Ecto neural progenitor cell (in vitro differentiated cells): ENCODE measurements around the gene NRROS.
"Not testable (repeated sequence)": the region's sequence is repeated elsewhere in the genome, so short reads cannot be mapped to it uniquely, and the experiment has no call there.

ENCODE experiments used
- DNase-seq: peaks from one replicate; pipeline ENCODE4 v3.0.0-alpha.2; 2018; ENCODE audit warnings: low spot score

The NRROS gene

DNA sequence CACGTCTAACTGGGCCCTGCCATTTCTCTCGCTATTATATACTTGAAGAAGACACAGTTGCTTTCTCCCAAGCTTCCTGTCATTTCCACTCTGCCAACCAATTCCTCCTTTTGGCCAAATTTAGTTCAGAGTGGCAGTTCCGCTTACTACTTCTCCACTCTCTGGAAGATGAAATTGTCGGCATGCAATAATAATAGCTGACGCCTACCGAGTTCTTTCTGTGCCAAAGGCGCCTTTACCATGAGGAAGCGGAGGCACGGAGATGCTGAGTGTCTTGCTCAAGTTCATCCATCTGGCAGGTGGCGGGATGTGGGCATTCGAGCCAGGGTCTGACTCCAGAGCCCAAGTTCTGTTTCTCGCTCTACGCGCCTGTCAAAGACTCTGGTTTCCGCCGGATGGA is 14.6 kb upstream of the NRROS start:
- DNase-seq = no peak

DNA sequence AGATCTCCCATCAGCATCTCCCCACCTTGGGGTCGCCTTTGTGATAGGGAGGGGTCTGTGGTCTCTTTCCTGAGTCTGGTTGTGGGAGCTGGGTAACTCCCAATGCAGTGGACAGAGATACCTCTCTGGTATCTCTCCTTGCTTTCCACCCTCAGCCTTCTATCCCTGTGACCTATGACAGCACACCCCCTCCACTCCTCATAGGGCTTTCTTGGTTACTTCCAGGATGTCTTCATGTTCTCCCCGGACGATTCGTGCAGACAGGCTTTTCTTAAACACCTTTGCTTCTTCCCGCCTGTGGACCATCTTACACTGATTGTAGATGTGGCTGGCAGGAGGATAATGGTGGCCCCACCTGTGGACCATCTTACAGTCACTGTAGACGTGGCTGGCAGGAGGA is 14.2 kb upstream of the NRROS start:
- DNase-seq = no peak

DNA sequence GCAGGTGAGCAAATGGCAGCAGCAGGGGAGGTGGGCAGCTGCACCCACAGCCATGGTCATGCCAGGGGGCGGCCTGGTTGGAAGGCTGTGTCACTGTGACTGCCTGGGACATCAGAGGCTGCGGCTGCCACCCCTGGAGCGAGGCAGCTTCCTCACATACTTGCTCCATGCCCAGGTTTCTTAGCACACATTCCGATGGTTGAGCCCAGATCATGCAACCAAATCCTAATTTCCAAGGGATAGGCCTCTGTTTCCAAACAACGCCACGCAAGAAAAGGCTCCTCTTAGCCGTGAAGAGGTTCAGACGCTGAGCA is 11.6 kb upstream of the NRROS start:
- no peak for DNase-seq

DNA sequence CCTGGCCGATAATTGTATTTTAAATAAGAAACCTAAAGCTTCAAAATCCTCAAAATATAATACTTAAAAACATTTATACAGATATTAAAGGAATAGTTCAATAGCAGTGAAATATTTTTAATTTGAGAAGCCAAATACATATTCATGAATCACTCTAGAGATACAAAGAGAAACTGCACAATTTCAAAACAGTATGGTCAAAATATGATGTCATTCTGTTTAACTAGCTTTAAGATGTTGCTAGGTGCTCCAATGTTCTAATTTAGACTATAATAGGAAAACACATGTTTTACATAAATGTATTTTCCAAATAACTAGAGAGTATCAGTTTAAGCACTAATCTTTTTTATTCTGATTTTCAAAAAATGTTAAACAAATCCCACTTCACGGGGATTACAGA is 10.3 kb upstream of the NRROS start:
- no peak for DNase-seq

DNA sequence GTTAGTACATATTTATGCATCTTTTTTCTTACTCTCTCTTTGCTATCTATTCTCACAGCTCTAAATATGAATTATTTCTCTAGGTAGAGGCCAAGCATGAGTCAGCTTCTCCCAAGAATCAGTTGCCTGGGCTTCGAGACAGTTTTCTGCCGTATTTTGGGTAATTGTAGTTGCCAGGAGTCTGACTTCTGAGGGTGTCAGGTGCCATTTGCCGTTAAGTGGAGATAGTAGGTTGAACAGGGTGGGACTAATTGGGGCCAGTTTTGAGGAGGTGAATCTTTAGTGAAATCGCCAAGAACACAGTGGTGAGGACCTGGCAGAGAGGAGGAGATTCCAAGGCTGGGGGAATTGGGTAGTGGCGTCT is 7.8 kb upstream of the NRROS start:
- no peak for DNase-seq

DNA sequence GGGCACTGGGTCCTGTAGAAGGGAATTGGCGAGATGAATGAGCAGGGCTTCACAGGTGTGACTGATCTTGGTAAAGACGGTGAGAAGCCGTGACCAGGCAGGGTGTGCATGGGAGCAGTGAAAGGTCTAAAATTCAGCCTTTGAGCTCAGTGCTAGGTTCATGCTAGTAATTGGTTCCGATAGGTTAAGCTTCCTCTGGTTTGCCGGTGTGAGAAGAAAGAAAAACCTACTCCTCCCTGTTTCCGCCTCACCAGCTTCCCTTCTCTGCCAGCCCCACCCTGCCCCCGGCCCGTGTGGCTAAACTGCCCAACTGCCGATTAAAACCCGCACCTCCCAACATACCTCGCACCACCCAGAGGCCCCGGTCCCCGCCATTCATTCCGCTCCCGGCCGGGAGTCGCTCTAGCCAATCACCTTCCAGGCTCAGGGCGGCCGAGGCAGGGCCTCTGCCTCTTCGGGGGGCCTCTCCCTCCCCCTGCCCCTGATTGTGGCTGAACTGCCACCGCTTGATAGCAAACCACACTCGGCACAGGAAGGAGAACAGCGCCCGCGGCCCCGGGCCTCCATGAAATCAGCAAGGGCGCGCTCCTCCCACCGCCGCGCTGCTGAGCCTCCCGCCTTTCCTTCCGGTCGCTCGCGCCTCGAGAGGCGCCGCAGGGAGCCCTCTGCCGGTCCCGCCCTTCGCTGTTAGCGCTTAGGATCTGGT is 7.3 kb upstream of the NRROS start:
- peak; percentile 95 for DNase-seq

DNA sequence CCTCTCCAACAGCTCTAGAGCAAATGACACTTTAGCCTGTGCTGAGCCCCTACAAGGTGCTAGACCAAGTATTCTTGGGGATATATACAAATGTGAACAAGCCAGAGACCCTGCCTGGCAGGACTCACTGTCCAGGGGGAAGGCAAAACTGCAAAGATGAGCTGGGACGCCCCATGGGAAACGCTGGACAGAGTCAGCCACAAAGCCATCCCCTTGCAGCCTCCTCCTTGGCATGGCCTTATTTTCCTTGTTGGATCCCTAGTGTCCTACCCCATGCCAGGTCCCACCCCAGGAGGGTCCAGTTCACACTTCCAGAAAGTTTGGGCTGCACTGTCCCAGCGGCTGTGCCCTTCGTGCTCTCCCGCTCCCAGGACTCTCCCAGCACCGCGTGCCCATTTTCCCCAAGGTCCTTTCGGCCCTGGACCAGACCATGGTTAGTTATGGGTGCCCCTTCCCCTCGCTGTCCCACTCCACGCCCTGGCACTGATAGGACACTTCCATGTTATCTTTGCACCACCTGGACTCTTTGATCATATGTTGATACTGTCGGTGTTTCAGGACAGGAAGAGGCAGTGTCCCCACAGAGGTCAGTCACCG is 5.8 kb upstream of the NRROS start:
- DNase-seq = no peak

DNA sequence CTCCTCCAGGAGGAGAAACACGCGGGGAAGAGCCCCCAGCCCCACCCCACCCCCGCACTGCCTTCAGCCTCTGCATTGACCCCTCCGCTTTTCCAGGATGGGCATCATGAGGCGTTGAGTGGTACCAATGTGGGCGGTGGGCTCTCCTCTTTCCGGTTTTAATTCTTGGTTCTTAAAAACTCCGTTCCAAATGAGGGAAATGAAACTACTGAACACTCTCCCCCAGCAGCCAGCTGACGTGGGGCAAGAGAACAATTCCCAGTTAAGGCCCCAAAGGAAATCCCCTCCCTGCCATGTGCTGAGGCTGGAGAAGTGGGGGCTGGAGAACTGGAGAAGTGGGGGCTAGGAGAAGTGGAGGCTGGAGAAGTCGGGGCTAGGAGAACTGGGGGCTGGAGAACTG is 5.3 kb upstream of the NRROS start:
- no peak for DNase-seq

DNA sequence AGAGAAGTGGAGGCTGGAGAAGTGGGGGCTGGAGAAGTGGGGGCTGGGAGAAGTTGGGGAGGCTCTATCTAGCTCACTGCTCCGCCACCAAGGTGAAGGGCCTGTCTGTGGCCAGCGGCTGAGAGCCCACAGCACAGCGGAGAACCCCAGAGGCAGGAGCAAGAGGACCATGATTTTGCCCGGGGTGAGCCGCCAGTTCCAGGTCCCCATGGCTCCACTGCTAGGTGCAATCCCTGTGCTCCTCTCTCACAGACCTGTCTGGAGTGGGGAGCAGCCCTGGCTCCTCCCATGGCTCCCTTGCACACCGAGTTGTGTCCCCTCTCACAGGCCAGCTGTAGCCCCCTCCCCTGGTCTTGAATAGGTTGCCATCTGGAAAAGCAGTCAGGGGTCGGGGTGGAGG is 4.7 kb upstream of the NRROS start:
- DNase-seq = no peak

DNA sequence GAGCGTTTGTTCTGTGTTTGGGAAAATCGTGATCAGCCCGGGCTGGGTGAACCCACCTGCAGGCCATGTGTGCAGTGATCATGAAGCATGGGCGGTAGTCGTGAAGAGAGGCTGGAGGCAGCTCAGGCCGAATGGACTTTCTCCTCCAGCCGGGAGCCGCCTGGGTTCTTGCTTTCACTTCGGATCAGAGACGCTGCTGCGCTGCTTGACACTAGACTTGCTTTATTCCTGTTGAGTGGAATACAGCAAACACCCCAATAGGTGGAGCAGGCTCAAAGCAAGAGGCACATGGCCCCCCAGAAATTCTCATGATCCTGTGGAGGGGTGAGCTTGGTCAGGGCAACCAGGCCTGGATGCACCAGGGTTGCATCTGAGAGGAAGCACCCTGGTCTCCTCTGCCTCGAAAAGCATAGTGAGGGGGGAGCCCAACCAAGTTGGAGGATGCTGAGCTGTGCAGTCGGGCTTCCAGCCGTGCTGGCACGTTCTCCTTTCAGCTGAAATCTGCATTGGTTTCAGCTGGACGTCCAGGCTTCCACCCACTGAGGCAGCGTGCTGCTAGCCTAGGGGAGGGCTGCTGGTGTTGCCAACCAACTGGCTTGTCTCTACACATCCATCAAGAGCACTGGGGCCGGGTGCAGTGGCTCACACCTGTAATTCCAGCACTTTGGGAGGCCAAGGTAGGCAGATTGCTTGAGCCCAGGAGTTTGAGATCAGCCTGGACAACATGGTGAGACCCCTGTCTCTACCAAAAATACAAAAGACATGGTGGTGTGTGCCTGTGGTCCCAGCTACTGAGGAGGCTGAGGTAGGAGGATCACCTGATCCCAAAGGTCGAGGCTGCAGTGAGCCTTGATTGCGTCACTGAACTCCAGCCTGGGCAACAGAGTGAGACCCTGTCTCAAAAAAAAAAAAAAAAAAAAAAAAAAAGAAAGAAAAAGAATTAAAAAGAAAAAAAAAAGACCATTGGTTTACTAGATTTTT is 2.8 kb upstream of the NRROS start:
- DNase-seq = no peak

DNA sequence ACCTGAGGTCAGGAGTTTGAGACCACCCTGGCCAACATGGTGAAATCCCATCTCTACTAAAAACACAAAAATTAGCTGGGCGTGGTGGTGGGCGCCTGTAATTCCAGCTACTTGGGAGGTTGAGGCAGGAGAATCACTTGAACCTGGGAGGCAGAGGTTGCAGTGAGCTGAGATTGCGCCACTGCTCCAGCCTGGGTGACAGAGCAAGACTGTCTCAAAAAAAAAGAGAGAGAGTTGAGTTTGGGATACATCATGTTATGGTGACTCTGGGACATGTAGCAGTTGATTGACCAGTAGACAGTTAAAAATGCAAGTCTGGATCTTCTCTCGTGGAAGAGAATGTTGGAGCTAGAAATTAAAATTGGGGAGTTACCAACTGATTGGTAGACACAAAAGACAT is 1.6 kb upstream of the NRROS start:
- not testable (repeated sequence) for DNase-seq

DNA sequence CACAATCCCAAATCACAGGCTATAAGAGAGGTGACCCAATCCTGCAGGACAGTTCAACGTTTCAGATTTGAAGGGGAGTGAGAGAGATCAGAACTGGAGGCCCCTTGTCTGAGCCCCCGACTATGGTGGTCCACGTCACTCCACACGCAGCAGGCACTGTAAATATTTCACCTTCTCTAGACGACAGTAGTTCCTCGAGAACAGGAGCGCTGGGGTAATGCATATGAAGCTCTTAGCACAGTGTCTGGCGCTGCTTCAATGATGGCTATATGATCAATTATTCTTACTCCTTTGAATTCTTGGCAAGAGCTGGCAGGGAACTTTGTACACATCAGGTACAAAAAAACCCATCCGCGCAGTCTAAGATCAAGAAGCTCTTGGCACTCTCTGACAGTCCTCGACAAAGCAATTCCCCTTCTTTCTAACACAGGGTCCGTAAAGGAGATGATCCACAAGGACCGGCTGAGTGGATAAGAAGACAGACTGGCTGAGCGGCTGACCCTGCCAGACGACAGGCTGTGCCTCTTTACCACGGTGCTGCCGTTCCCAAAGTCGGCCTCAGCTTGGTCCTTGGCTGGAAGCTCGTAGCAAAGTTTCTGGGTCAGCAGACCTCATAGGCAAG is 522 bp upstream of the NRROS start:
- peak; percentile 61 for DNase-seq

DNA sequence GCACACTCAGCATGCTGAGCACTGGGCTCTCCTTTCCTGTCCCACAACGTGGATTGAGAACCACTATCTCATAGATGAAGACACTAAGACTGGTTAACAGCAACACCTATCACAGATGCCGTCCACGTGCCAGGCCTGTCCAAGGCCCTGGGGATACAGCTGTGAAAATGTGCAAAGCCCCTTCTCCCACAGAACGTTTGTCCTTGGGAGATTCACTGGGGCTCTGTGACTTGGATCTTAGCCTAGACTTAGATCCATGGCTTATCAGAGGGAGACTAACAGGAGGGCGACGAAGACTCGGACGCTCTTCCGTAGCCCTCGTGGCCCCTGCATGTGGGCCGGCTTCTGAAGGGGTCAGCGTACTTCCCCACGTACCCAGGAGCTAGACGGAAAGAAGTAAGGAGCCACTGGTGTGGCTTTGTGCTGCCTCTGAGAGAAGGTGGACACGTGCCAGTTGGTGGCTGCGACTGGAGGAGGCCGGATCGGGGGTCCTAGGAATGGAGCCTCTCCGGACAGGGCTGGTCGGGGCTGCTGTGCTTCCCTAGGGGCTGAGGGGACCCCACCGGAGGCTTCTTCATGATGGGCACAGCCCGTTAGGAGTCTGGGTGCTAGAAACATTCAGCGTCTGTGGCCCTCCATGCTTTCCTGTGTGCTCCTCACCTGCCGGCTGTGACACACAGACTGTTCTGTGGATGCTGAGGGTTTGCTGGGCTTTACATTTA is 964 bp downstream of the NRROS start:
- no peak for DNase-seq

DNA sequence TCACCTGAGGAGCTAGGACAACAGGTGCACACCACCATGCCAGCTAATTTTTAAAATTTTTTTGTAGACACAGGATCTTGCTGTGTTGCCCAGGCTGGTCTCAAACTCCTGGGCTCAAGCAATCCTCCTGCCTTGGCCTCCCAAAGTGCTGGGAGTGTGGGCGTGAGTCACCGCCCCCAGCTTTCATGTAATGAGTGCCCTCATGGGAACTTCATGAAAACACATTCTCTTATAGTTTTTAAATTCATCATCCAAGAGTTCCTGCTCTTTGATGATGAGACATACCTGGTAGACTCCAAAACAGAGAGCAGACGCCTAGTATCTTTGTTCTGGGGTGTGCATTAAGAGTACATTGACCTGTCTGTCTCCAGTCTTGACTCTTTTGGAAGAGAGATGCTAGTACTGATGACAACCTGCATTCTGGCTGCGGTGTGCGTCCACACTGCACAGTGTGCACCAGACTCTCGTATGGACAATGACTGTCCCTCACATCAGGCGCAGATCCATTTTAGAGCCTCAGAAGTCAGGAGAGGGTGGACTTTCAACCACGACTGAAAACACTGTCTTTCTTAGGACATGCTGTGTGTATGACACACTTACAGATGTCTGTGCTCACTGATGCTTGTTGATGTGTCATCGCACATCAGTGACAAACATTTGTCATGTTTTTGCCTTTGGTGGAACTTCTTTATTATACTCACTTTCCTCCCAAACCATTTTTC is 2.0 kb downstream of the NRROS start:
- no peak for DNase-seq

DNA sequence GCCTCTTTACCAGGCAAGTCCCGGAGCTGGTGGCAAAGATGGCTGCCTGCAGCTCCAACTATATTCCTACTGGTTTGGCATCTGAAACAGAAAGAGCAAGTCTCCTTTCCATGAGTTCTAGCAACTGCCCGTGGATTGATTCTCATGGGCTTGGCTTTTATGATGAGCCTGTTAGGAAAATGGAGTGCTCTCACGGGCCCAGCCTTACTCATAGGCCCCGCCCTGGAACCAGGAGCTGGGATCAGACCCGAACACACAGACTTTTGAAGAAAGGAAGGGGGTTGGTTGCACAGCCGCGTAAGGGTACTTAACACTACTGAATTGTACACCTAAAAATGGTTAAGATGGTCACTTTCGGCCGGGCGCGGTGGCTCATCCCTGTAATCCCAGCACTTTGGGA is 2.9 kb downstream of the NRROS start:
- DNase-seq = no peak

DNA sequence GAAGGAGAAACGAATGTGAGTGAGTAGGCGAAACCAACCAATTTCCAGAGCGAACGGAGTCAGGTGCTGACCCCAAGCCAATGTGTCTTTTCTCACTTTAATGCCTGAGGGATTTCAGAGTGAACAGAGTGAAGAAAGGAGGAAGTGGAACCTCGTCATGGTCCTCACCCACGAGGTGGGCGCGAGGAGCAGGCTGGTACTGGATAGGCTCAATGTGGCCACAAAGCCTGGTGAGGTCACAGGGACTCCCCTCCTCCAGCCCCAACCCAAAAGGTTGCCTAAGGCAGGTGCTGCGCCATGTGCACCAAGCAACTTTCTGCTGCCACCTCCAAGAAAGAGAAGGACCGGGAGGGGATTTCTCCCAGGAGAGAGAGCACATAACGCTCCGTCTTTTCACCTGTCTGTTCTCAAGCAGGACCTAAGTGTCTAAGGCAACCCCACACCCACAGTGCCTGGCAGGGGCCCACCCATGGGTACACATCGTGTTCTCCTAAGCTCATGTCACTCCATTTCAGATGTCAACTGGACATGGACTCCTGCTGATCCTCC is 3.8 kb downstream of the NRROS start:
- DNase-seq = no peak

DNA sequence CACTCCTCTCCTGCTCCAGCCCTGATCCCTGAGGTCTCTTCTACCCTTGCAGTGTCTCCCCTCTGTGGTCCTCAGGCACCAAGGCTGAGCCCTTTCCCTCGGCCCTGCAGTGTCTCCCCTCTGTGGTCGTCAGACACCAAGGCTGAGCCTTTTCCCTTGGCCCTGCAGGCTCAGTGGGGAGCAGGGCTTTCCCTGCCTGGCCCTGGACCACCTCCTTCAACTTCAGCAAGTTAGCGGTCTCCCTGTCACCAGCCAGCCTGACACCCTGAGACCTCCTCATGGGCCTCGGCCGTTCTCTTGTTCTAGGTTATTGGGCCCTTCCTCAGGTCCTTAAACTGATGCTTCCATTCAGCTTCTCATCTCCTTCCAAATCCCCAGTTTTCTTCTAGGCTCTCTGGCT is 4.3 kb downstream of the NRROS start:
- DNase-seq = no peak

DNA sequence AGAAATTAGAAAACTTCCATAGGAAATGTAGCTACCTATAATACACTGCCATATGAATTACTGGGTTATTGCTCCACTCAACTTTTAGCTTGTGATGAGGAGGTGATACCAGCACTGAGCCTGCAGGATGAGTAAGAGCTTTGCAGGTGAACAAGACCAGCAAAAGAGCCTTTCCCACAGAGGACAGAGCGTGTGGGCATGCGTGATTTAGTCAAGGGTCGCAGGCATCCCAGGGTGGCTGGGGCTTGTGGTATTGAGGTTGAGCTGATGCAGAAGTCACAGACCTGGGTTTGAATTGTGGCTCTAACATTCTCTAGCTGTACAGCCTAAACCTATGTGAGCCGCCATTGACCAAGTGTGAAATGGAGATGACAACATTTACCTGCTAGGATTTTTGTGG is 5.6 kb downstream of the NRROS start:
- no peak for DNase-seq

DNA sequence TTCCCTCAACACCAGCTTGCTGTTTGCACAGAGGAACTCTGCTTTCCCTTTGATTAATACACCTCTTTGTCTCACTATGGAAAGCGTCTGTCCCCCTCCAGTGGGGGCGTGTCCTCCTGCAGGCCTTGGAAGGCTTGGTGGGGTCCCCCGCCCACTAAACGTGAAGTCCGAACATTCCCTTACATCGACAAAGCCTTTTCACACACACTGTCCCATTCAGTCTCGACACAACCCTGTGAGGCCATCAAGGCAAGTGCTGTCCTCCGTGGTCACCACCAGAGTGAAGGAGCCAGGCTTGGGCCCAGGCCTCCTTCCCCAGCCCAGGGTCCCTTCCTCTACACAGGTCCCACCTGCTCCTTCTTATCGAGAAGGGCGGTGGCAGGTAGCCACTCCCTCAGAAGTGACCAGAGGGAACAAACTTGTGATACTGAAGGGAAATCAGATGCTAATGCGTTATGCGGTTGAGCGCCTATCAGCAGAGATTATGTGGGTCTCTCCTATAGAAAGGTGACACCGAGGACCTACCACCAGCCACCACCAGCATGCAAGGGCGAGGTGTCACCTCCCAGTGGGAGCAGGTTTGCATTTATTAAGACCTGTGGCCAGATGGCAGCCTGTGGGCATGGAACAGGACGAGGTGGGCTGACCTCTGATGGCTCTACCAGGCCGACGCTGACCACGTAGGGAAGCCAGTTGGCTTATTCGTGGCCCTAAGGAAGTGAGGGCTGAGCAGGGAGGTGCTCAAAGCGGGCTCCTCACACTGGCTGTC is 6.6 kb downstream of the NRROS start:
- DNase-seq = no peak

DNA sequence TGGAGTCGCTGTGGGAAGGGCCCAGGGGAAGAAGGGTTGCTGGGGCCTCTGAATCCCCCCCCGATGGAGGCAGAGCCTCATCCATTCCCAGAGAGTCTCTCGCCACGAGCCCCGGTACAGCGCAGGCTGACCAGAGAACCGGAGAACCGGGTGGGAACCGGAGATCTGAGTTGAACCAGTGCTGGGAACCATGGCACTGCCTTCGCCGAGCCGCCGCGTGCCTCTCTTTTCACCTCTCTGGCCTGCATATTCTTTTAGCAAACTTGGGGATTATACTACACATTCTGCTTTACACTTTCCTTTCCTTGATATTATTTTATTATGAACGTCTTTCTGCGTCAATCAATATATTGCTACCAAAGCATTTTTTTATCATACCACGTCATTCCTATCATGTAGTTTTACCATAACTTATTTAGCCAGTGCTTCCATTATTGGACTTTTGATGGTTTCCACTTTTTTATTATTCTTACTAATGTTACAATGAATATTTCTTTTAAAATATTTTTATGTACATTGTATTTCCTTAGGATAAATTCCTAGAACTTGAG is 7.2 kb downstream of the NRROS start:
- DNase-seq = no peak
